Measurements from ENCODE around the gene TAS2R60. TPM values are rescaled to one million over a fixed set of nuclear protein-coding genes. Genes with fewer than 3 reads are reported as not detected.
A peak's percentile ranks its signal among the peaks of the same experiment; 100 is the strongest.

Gene TAS2R60
- total and polyA plus RNA-seq, 2 of the 4 experiments (the other 2 are of a cell fraction) = not detected

DNA sequence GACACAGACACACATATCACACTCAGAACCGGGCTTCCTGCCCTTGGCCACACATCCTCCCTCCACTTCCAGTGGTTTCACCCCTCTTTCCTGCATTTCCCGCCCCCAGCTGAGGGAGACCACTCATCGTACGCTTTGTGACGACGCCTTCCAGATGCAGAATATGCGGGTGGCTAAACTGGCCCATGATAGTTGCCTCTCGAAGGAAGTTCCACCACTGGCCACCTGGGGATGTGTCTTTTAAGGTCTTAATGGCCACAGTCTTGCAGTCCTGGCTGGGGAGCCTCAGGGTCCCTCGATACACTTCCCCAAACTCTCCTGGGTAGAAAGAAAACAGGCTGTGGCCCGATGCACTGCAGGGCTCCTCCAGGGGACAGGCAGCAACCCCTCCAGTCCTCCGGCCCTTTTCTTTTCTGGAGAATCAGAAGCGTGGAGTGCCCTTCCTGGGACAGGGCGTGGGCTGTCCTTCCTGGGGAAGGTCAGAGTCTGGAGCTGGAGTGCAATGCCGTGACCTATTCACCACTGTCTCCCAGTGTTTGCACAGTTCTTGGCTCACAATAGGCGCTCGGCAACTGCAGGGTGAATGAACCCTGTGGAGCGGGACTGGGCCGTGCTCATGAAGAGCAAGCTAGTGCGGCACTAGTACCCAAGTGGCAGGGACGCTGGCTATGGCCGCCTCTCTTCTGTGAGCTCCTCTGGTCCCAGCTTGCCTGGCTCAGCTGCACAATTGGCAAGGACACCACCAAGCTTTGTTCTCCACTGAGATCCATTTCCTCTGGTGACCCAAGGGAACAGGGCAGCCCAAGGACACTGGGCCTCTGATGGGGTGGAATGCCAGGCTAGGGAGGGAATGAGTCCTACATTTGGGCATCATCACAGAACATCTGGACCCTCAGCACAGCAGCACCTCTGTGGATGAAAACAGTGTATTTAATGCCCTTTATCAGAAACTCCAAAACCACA is 47.8 kb upstream of the TAS2R60 start:
- dilution Hi-C loops (cut with HindIII; ENCODE audit: low sequenced_read_pairs, unreplicated experiment) = no loop called here
- H3K14ac ChIP-seq (replicated peaks; ENCODE audit: low read depth, low read length) = no peak overlapping the region; the same call in 1 of the 2 replicates
- no peak overlapping the region for H3K27ac ChIP-seq (ENCODE audit: insufficient read depth, low read length)
- 82% methylated on average over 8 of the region's 21 CpGs; no CpG with 5 or more reads in 1 of the 2 experiments for WGBS, 2 experiments (ENCODE audit: extremely low coverage in 2 of 2, insufficient read length in 1 of 2)
- ChIA-PET POLR2A (ENCODE audit: unreplicated experiment) (interaction anchor here (0.7 kb wide), 1 partner anchor 10 kb away, joined by 3 read pairs; no protein-coding TSS in a partner anchor), CTCF (interaction anchor here (1.1 kb wide), 1 partner anchor 155 kb away, joined by 3 read pairs; no protein-coding TSS in a partner anchor)
- TF ChIP-seq, protein P1, sequence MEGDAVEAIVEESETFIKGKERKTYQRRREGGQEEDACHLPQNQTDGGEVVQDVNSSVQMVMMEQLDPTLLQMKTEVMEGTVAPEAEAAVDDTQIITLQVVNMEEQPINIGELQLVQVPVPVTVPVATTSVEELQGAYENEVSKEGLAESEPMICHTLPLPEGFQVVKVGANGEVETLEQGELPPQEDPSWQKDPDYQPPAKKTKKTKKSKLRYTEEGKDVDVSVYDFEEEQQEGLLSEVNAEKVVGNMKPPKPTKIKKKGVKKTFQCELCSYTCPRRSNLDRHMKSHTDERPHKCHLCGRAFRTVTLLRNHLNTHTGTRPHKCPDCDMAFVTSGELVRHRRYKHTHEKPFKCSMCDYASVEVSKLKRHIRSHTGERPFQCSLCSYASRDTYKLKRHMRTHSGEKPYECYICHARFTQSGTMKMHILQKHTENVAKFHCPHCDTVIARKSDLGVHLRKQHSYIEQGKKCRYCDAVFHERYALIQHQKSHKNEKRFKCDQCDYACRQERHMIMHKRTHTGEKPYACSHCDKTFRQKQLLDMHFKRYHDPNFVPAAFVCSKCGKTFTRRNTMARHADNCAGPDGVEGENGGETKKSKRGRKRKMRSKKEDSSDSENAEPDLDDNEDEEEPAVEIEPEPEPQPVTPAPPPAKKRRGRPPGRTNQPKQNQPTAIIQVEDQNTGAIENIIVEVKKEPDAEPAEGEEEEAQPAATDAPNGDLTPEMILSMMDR (conservative IDR thresholded peaks at IDR 0.05; ENCODE audit: low read depth, low read length) = peak; percentile 16; the same call in 1 of the 2 replicates
- no peak for TF ChIP-seq RFX5 (IDR thresholded peaks at IDR 0.05; ENCODE audit: low read depth, low read length)
- H2AK5ac ChIP-seq (ENCODE audit: low read depth, low read length) = no peak overlapping the region
- intact Hi-C loops (cut with micrococcal nuclease) = no loop called here
- H3K4ac ChIP-seq (ENCODE audit: low read depth, low read length) = no peak overlapping the region; the same call in 1 of the 2 replicates
- no peak overlapping the region for H2BK5ac ChIP-seq (ENCODE audit: low read depth, low read length, poor library complexity, severe bottlenecking)
- H3K79me1 ChIP-seq (ENCODE audit: low read depth in 1 of 2, low read length in 2 of 2) = peaks cover 1 to 21% of the 10 kb centered on the region in 2 experiments; a peak in 3 of 4 replicates
- H3K9me3 ChIP-seq (ENCODE audit: control insufficient read depth, insufficient read depth, low read length) = no peaks in the 10 kb centered on the region
- DNase-seq (no peak), ATAC-seq (ENCODE audit: low read depth) (no peak)
- H4K8ac ChIP-seq (ENCODE audit: low read depth in 2 of 2, low read length in 2 of 2) = no peak overlapping the region
- peaks cover 27% of the 10 kb centered on the region for H3K4me1 ChIP-seq (ENCODE audit: control insufficient read depth, insufficient read depth, low read length)
- no peak overlapping the region for H3K18ac ChIP-seq (ENCODE audit: low read depth, low read length)
- in situ Hi-C loops (cut with MboI; ENCODE audit: low sequenced_read_pairs) = no loop called here
- no peak overlapping the region for H3K9ac ChIP-seq (ENCODE audit: low read depth, low read length)
- no peak overlapping the region for H2BK120ac ChIP-seq (ENCODE audit: low read depth, low read length)
- H3K9me1 ChIP-seq (ENCODE audit: insufficient read depth, low read length) = peaks cover 20% of the 10 kb centered on the region
- H3K23ac ChIP-seq (ENCODE audit: low read depth, low read length) = no peak overlapping the region
- H2AK9ac ChIP-seq (replicated peaks; ENCODE audit: low read depth, low read length, poor library complexity) = no peak overlapping the region
- H2AFZ ChIP-seq (replicated peaks; ENCODE audit: low read length, poor library complexity) = no peak overlapping the region
- H3K36me3 ChIP-seq (ENCODE audit: control insufficient read depth, insufficient read depth, low read length) = peaks cover 24% of the 10 kb centered on the region
- H3K27me3 ChIP-seq (ENCODE audit: control insufficient read depth, insufficient read depth, low read length) = peaks cover 3% of the 10 kb centered on the region; the same call in 1 of the 2 replicates
- H4K91ac ChIP-seq (ENCODE audit: insufficient read depth, low read depth, low read length) = no peak overlapping the region
- H3K56ac ChIP-seq (ENCODE audit: extremely low read depth, insufficient read depth, low read length) = no peak overlapping the region
- no TSS peak for BruUV-seq (replicated peaks)
- H4K5ac ChIP-seq (ENCODE audit: low read depth, low read length) = no peak overlapping the region
- no peak overlapping the region for H2BK20ac ChIP-seq (ENCODE audit: low read depth, low read length)
- H2BK15ac ChIP-seq (ENCODE audit: low read depth, low read length) = no peak overlapping the region
- no peak overlapping the region for H3K4me2 ChIP-seq (ENCODE audit: low read depth, low read length)
- H4K20me1 ChIP-seq (ENCODE audit: insufficient read depth, low read length) = peaks cover 37% of the 10 kb centered on the region
- H3K4me3 ChIP-seq (ENCODE audit: insufficient read depth, low read depth, low read length) = no peak overlapping the region

Data from IMR-90 (cell line).